A549 (cell line): ENCODE measurements around the gene CD99. TPM values are rescaled to one million over a fixed set of nuclear protein-coding genes. Genes with fewer than 3 reads are reported as not detected.
A peak's percentile ranks its signal among the peaks of the same experiment; 100 is the strongest.

ENCODE experiments used
- ATAC-seq, 2 experiments: fragments of 200-7000 bp in 1 of 2; fragments of >200 bp in 1 of 2; cut with Nextera tagmentation in 1 of 2; cut with Tn5 transposase in 1 of 2; 3 replicates each; pipeline versions ENCODE4 v1.8.0 to v1.9.1; 2018 to 2020; ENCODE audit warnings: mild to moderate bottlenecking in 1 of 2, moderate library complexity in 1 of 2
- CTCF ChIA-PET: fragments of 300-600 bp; sonication (Branson Sonifier 250); formaldehyde crosslinking; extraction: SDS; loops from one replicate; lab custom pipeline; 2021; ENCODE audit warnings: antibody characterized with exemption, inconsistent platforms; lab: Yijun Ruan, JAX
- POLR2A ChIA-PET: fragments of 350-600 bp; formaldehyde crosslinking; extraction: SDS; loops from one replicate; lab custom pipeline; 2021; ENCODE audit warnings: antibody characterized with exemption, inconsistent platforms; lab: Yijun Ruan, JAX
- DNase-seq, 2 experiments: peaks; one replicate each; pipeline versions ENCODE4 v3.0.0 to v3.0.0-alpha.2; 2011 to 2016; ENCODE audit warnings: low read depth in 1 of 2, low spot score in 1 of 2
- FAIRE-seq: peaks from 2 replicates; lab custom pipeline; 2011; peaks lifted over from hg19 to GRCh38; lab: Jason Lieb, UNC
- H3K27ac ChIP-seq, 2 experiments: fragments of >200 bp; sonication (Bioruptor Twin); formaldehyde crosslinking; 3 replicates each; pipeline ENCODE4 v1.5.1; 2016 to 2017
- H3K4me1 ChIP-seq: fragments of >200 bp; sonication (Bioruptor Twin); formaldehyde crosslinking; 3 replicates; pipeline ENCODE4 v1.6.1; 2016
- H3K4me2 ChIP-seq: fragments of >200 bp; sonication (Bioruptor Twin); formaldehyde crosslinking; 3 replicates; pipeline ENCODE4 v1.6.1; 2016
- H3K4me3 ChIP-seq: fragments of >200 bp; sonication (Bioruptor Twin); formaldehyde crosslinking; 3 replicates; pipeline ENCODE4 v1.5.1; 2016
- H3K9me3 ChIP-seq: fragments of >200 bp; sonication (Bioruptor Twin); formaldehyde crosslinking; 3 replicates; pipeline ENCODE4 v1.6.1; 2016
- CBX2 ChIP-seq: fragments of 200-600 bp; sonication (generic); IDR thresholded peaks from 2 replicates; pipeline ENCODE4 v1.6.1; 2016; ENCODE audit warnings: low read depth, mild to moderate bottlenecking, borderline replicate concordance
- CEBPB ChIP-seq, 2 experiments: fragments of >200 bp in 1 of 2; sonication (Bioruptor Twin) in 1 of 2; formaldehyde crosslinking in 1 of 2; IDR thresholded peaks; 2 replicates each; pipeline ENCODE4 v1.6.1; 2012 to 2016
- CHD2 ChIP-seq: fragments of 150-350 bp; IDR thresholded peaks from 2 replicates; pipeline ENCODE4 v1.6.1; 2014; ENCODE audit warnings: low read length; ENCODE audit not compliant: partially characterized antibody
- E2F6 ChIP-seq: IDR thresholded peaks from 2 replicates; pipeline ENCODE4 v1.6.1; 2012; ENCODE audit warnings: low read depth, borderline replicate concordance
- EHMT2 ChIP-seq: fragments of 200-600 bp; sonication (generic); IDR thresholded peaks from 2 replicates; pipeline ENCODE4 v1.6.1; 2016; ENCODE audit warnings: antibody characterized with exemption, low read depth, mild to moderate bottlenecking, moderate library complexity
- EP300 ChIP-seq, 2 experiments: fragments of >200 bp; sonication (Bioruptor Twin); formaldehyde crosslinking; IDR thresholded peaks; 2 replicates in 1 of 2; 3 replicates in 1 of 2; pipeline ENCODE4 v1.6.1; 2016 to 2017
- ESRRA ChIP-seq: fragments of 150-350 bp; IDR thresholded peaks from 2 replicates; pipeline ENCODE4 v1.6.1; 2014; ENCODE audit warnings: mild to moderate bottlenecking, low read length, borderline replicate concordance
- FOSB ChIP-seq: fragments of 250-450 bp; sonication (Bioruptor Pico); IDR thresholded peaks from 2 replicates; pipeline ENCODE4 v1.5.0; 2020; ENCODE audit warnings: mild to moderate bottlenecking, moderate library complexity
- FOXS1 ChIP-seq: fragments of 250-450 bp; sonication (Bioruptor Pico); IDR thresholded peaks from 2 replicates; pipeline ENCODE4 v1.5.0; 2020; ENCODE audit warnings: mild to moderate bottlenecking, moderate library complexity
- GATA3 ChIP-seq: IDR thresholded peaks from 2 replicates; pipeline ENCODE4 v1.6.1; 2012; ENCODE audit warnings: borderline replicate concordance
- HOXB13 ChIP-seq: fragments of 250-450 bp; sonication (Bioruptor Pico); IDR thresholded peaks from 2 replicates; pipeline ENCODE4 v1.5.0; 2020; ENCODE audit warnings: low read depth, mild to moderate bottlenecking, moderate library complexity
- JUN ChIP-seq, 2 experiments: fragments of >200 bp; sonication (Bioruptor Twin); formaldehyde crosslinking; IDR thresholded peaks; 2 replicates in 1 of 2; 3 replicates in 1 of 2; pipeline ENCODE4 v1.6.1; 2016 to 2017
- MAFK ChIP-seq: fragments of 450-650 bp; IDR thresholded peaks from 2 replicates; pipeline ENCODE4 v1.6.1; 2014; ENCODE audit not compliant: partially characterized antibody
- MYC ChIP-seq: IDR thresholded peaks from 2 replicates; pipeline ENCODE4 v1.6.1; 2012; ENCODE audit warnings: mild to moderate bottlenecking, inconsistent platforms, low read length, improper control_type of control experiment, borderline replicate concordance
- NPAS2 ChIP-seq: fragments of 250-450 bp; sonication (Bioruptor Pico); IDR thresholded peaks from 2 replicates; pipeline ENCODE4 v1.8.0; 2022; ENCODE audit warnings: mild to moderate bottlenecking, moderate library complexity, borderline replicate concordance
- NR3C1 ChIP-seq: fragments of >200 bp; sonication (Bioruptor Twin); formaldehyde crosslinking; IDR thresholded peaks from 3 replicates; pipeline ENCODE4 v1.6.1; 2017
- PBX3 ChIP-seq: IDR thresholded peaks from 2 replicates; pipeline ENCODE4 v1.6.1; 2012
- POLR2A ChIP-seq: IDR thresholded peaks from 2 replicates; pipeline ENCODE4 v1.6.1; 2012; ENCODE audit warnings: mild to moderate bottlenecking, low read length
- RARB ChIP-seq: fragments of 250-450 bp; sonication (Bioruptor Pico); IDR thresholded peaks from 2 replicates; pipeline ENCODE4 v1.8.0; 2021; ENCODE audit warnings: mild to moderate bottlenecking, moderate library complexity
- RFX5 ChIP-seq: fragments of 450-650 bp; IDR thresholded peaks from 2 replicates; pipeline ENCODE4 v1.7.1; 2014; ENCODE audit warnings: antibody characterized with exemption, mild to moderate bottlenecking, moderate library complexity
- RNF2 ChIP-seq: fragments of 200-600 bp; sonication (generic); IDR thresholded peaks from 2 replicates; pipeline ENCODE4 v1.6.1; 2016; ENCODE audit warnings: low read depth, mild to moderate bottlenecking, antibody characterized with exemption, moderate library complexity, borderline replicate concordance
- TP53 ChIP-seq: fragments of 250-450 bp; sonication (Bioruptor Pico); IDR thresholded peaks from 2 replicates; pipeline ENCODE4 v1.5.0; 2021; ENCODE audit warnings: mild to moderate bottlenecking, moderate library complexity
- WGBS: methylation state at CpG from one replicate; pipeline ENCODE4 v1.1.6; 2017; ENCODE audit errors: missing lambda C conversion rate; 5-methylcytosine and 5-hydroxymethylcytosine counted together
- polyA plus RNA-seq, 4 experiments: library from polyadenylated mRNA; depleted of rRNA in 3 of 4; stranded (reverse); fragments of >200 nt; fragmentation: RNase III in 1 of 4; extraction: RNeasy Plus Mini Kit Qiagen cat#74134 plus additional on column Dnase treatment in 1 of 4; gene quantifications; 2 replicates in 3 of 4; 3 replicates in 1 of 4; pipeline ENCODE4 v1.2.3, GENCODE V29; 2011 to 2017
- TF ChIP-seq, protein P1 (sequence below): fragments of 450-650 bp; IDR thresholded peaks from 2 replicates; pipeline ENCODE4 v1.6.1; 2014; ENCODE audit warnings: antibody characterized with exemption

Gene CD99
- polyA plus RNA-seq, 2 of the 4 experiments (the other 2 are of a cell fraction), result 136 to 172 TPM

GRCh38 chrX:2665387-2666304 lies 25.4 kb upstream of the CD99 start:
- POLR2A ChIA-PET, result no interaction called here
- Histone ChIP-seq H3K27ac (no peak overlapping the region), H3K4me3 (no peak overlapping the region), H3K9me3 (no peaks in the 10 kb centered on the region), H3K4me1 (no peaks in the 10 kb centered on the region), H3K4me2 (no peak overlapping the region)
- FAIRE-seq (no peak), ATAC-seq (no peak), DNase-seq (no peak)
- WGBS, result 59% methylated on average over 7 of the region's 7 CpGs
- CTCF ChIA-PET, result no interaction called here
- no peak for TF ChIP-seq POLR2A
- no peak for TF ChIP-seq CBX2
- no peak for TF ChIP-seq MYC
- TF ChIP-seq FOXS1, result no peak
- TF ChIP-seq JUN (IDR thresholded peaks at IDR 0.05), result no peak

- H3K9me3 ChIP-seq, result no peaks in the 10 kb centered on the region
- TF ChIP-seq PBX3, result no peak
- TF ChIP-seq EHMT2, result no peak
- TF ChIP-seq NPAS2, result no peak
- no peak for TF ChIP-seq FOXS1
- TF ChIP-seq HOXB13 (CRISPR knock-in tag), result no peak
- no peak for TF ChIP-seq CBX2
- no peak for TF ChIP-seq RNF2
- TF ChIP-seq TP53 (CRISPR knock-in tag), result no peak
- TF ChIP-seq RFX5, result no peak
- TF ChIP-seq ESRRA, result no peak
- no peak for TF ChIP-seq CHD2
- no peak for TF ChIP-seq CEBPB (IDR thresholded peaks at IDR 0.05)
- no peak for TF ChIP-seq GATA3
- no peak for TF ChIP-seq E2F6
- no peak for TF ChIP-seq EP300 (IDR thresholded peaks at IDR 0.05)
- no peak for TF ChIP-seq FOSB (CRISPR knock-in tag)
- TF ChIP-seq, protein P1, sequence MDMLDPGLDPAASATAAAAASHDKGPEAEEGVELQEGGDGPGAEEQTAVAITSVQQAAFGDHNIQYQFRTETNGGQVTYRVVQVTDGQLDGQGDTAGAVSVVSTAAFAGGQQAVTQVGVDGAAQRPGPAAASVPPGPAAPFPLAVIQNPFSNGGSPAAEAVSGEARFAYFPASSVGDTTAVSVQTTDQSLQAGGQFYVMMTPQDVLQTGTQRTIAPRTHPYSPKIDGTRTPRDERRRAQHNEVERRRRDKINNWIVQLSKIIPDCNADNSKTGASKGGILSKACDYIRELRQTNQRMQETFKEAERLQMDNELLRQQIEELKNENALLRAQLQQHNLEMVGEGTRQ, result no peak
- TF ChIP-seq RARB (CRISPR knock-in tag), result no peak
- no peak for TF ChIP-seq NR3C1
- DNase-seq (no peak), FAIRE-seq (no peak), ATAC-seq (no peak)
- no peak overlapping the region for H3K4me2 ChIP-seq
- H3K27ac ChIP-seq, result no peak overlapping the region
- CTCF ChIA-PET, result no interaction called here
- no peak overlapping the region for H3K4me3 ChIP-seq
- WGBS, result 86% methylated on average over 2 of the region's 2 CpGs
- H3K4me1 ChIP-seq, result no peaks in the 10 kb centered on the region
- POLR2A ChIA-PET, result no interaction called here
Measured at GRCh38 chrX:2666491-2666890, 24.6 kb upstream of the CD99 start.

- no peak for ATAC-seq
- H3K4me3 ChIP-seq, result no peak overlapping the region
- H3K27ac ChIP-seq, result no peak overlapping the region
- peaks cover 2% of the 10 kb centered on the region for H3K4me1 ChIP-seq
- CTCF ChIA-PET, result no interaction called here
- H3K9me3 ChIP-seq, result no peaks in the 10 kb centered on the region
- TF ChIP-seq MAFK (peak; percentile 83), TP53 (CRISPR knock-in tag) (no peak)
- TF ChIP-seq, all 56 proteins: peak for 1
- no peak overlapping the region for H3K4me2 ChIP-seq
- DNase-seq (no peak), FAIRE-seq (no peak)
- POLR2A ChIA-PET, result no interaction called here
- WGBS, result 67% methylated on average over 4 of the region's 4 CpGs
Measured at GRCh38 chrX:2670978-2671377, 20.1 kb upstream of the CD99 start.
